DND-41 (cell line): ENCODE results near the gene SELENOK.

Experiments
- CTCF ChIP-seq: IDR thresholded peaks from 2 replicates; pipeline ENCODE4 v1.5.1; 2012; ENCODE audit warnings: borderline replicate concordance, low read length, moderate library complexity, mild to moderate bottlenecking; ENCODE audit not compliant: poor library complexity, severe bottlenecking; ENCODE audit errors: extremely low read depth
- EZH2 ChIP-seq: IDR thresholded peaks from 3 replicates; pipeline ENCODE4 v1.6.1; 2012; ENCODE audit warnings: borderline replicate concordance, low read depth, mild to moderate bottlenecking, moderate library complexity, low read length, inconsistent platforms; ENCODE audit not compliant: severe bottlenecking

- TF ChIP-seq CTCF (no peak), EZH2 (no peak)
These were observed 31.5 kb downstream of the SELENOK start for GRCh38 chr3:53860196-53860595.
